ENCODE data around the gene OR8S1. TPM values are rescaled to one million over a fixed set of nuclear protein-coding genes. Genes with fewer than 3 reads are reported as not detected.
"Not testable (repeated sequence)": the region's sequence is repeated elsewhere in the genome, so short reads cannot be mapped to it uniquely, and the experiment has no call there.

Gene OR8S1
- polyA plus RNA-seq, 1 donor (not counting 4 experiments of a cell fraction or from before 2014, with no cell fraction given), result not detected

DNA sequence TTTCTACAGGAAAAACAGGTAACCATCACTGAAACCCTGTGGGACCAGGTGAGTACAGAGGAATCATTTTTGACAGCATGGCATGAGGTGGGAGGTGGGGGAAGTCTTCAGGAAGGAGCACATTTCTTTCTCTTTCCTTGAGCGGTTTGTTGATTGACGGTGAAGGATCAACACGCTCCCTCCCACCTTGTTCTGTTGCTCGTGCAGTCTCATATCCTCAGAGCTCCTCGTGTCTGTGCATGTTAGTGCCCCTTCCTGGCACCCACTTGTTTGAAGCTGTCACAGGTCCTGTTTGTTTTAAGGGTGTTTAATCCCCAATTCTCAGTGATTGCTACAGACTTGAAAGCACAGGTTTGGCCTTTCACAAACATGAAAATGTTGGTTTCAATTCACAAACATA is 38.8 kb upstream of the OR8S1 start:
- Histone ChIP-seq H3K9ac (ENCODE audit: control insufficient read depth, extremely low read depth, insufficient read depth, low read length) (peak overlapping the region; percentile 41), H3K4me2 (ENCODE audit: control insufficient read depth, extremely low read depth, insufficient read depth, low read depth, low read length) (peak overlapping the region; percentile 63), H3K4me3 (ENCODE audit: control insufficient read depth in 2 of 3, extremely low read depth in 1 of 3, insufficient read depth in 2 of 3, low read depth in 1 of 3, low read length in 3 of 3) (peak overlapping the region in 2 of 3 experiments; percentile 2 to 5), H4K20me1 (ENCODE audit: control insufficient read depth, extremely low read depth, insufficient read depth, low read length) (no peaks in the 10 kb centered on the region), H3K36me3 (ENCODE audit: control insufficient read depth in 2 of 2, extremely low read depth in 1 of 2, insufficient read depth in 2 of 2, low read length in 2 of 2) (no peaks in the 10 kb centered on the region), H3K27me3 (ENCODE audit: control insufficient read depth, extremely low read depth, insufficient read depth, low read length) (no peaks in the 10 kb centered on the region), H3K9me3 (ENCODE audit: control insufficient read depth, low read depth, low read length) (no peaks in the 10 kb centered on the region), H2AFZ (ENCODE audit: control insufficient read depth, low read length) (peak overlapping the region; percentile 11), H3K4me1 (ENCODE audit: control insufficient read depth, extremely low read depth, insufficient read depth, low read length) (peaks cover 35% of the 10 kb centered on the region), H3K27ac (ENCODE audit: control insufficient read depth, insufficient read depth, low read length) (peak overlapping the region; percentile 52), H3K9me1 (ENCODE audit: control insufficient read depth, extremely low read depth, insufficient read depth, low read length) (no peaks in the 10 kb centered on the region), H3K79me2 (ENCODE audit: control insufficient read depth, insufficient read depth, low read length) (no peaks in the 10 kb centered on the region)
- dilution Hi-C loops (cut with MboI; ENCODE audit: extremely low pct_ligation_motif_present, low sequenced_read_pairs), result no loop called here
- peak; percentile 93 for FAIRE-seq
- DNase-seq (ENCODE audit: low read depth, low spot score), result peak; percentile 5
- TF ChIP-seq EZH2 (IDR thresholded peaks at IDR 0.05; ENCODE audit: low read length), result no peak
- TF ChIP-seq, protein P1, sequence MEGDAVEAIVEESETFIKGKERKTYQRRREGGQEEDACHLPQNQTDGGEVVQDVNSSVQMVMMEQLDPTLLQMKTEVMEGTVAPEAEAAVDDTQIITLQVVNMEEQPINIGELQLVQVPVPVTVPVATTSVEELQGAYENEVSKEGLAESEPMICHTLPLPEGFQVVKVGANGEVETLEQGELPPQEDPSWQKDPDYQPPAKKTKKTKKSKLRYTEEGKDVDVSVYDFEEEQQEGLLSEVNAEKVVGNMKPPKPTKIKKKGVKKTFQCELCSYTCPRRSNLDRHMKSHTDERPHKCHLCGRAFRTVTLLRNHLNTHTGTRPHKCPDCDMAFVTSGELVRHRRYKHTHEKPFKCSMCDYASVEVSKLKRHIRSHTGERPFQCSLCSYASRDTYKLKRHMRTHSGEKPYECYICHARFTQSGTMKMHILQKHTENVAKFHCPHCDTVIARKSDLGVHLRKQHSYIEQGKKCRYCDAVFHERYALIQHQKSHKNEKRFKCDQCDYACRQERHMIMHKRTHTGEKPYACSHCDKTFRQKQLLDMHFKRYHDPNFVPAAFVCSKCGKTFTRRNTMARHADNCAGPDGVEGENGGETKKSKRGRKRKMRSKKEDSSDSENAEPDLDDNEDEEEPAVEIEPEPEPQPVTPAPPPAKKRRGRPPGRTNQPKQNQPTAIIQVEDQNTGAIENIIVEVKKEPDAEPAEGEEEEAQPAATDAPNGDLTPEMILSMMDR (optimal IDR thresholded peaks at IDR 0.05 in 1 of 3, IDR thresholded peaks at IDR 0.05 in 1 of 3, conservative IDR thresholded peaks at IDR 0.05 in 1 of 3; ENCODE audit: extremely low read depth in 1 of 3, insufficient read depth in 2 of 3, low read length in 3 of 3), result no peak

GRCh38 chr12:48489012-48489411 is 36.4 kb upstream of the OR8S1 start:
- dilution Hi-C loops (cut with MboI; ENCODE audit: extremely low pct_ligation_motif_present, low sequenced_read_pairs), result no loop called here
- peak overlapping the region; percentile 81 for H3K4me2 ChIP-seq (ENCODE audit: control insufficient read depth, extremely low read depth, insufficient read depth, low read depth, low read length)
- no peaks in the 10 kb centered on the region for H3K36me3 ChIP-seq (ENCODE audit: control insufficient read depth in 2 of 2, extremely low read depth in 1 of 2, insufficient read depth in 2 of 2, low read length in 2 of 2)
- no peaks in the 10 kb centered on the region for H3K9me3 ChIP-seq (ENCODE audit: control insufficient read depth, low read depth, low read length)
- H4K20me1 ChIP-seq (ENCODE audit: control insufficient read depth, extremely low read depth, insufficient read depth, low read length), result no peaks in the 10 kb centered on the region
- H3K27me3 ChIP-seq (ENCODE audit: control insufficient read depth, extremely low read depth, insufficient read depth, low read length), result no peaks in the 10 kb centered on the region
- no peaks in the 10 kb centered on the region for H3K79me2 ChIP-seq (ENCODE audit: control insufficient read depth, insufficient read depth, low read length)
- DNase-seq (ENCODE audit: low read depth, low spot score) (peak; percentile 83), FAIRE-seq (peak; percentile 86)
- H3K4me3 ChIP-seq (ENCODE audit: control insufficient read depth in 2 of 3, extremely low read depth in 1 of 3, insufficient read depth in 2 of 3, low read depth in 1 of 3, low read length in 3 of 3), result peak overlapping the region; percentile 5 to 54 (median 45)
- H3K4me1 ChIP-seq (ENCODE audit: control insufficient read depth, extremely low read depth, insufficient read depth, low read length), result peaks cover 35% of the 10 kb centered on the region
- H3K9me1 ChIP-seq (ENCODE audit: control insufficient read depth, extremely low read depth, insufficient read depth, low read length), result no peaks in the 10 kb centered on the region
- no peak for TF ChIP-seq EZH2 (IDR thresholded peaks at IDR 0.05; ENCODE audit: low read length)
- TF ChIP-seq, protein P1 (optimal IDR thresholded peaks at IDR 0.05 in 1 of 3, IDR thresholded peaks at IDR 0.05 in 1 of 3, conservative IDR thresholded peaks at IDR 0.05 in 1 of 3; ENCODE audit: extremely low read depth in 1 of 3, insufficient read depth in 2 of 3, low read length in 3 of 3), result no peak
- peak overlapping the region; percentile 85 for H2AFZ ChIP-seq (ENCODE audit: control insufficient read depth, low read length)
- peak overlapping the region; percentile 66 for H3K9ac ChIP-seq (ENCODE audit: control insufficient read depth, extremely low read depth, insufficient read depth, low read length)
- H3K27ac ChIP-seq (ENCODE audit: control insufficient read depth, insufficient read depth, low read length), result peak overlapping the region; percentile 90

DNA sequence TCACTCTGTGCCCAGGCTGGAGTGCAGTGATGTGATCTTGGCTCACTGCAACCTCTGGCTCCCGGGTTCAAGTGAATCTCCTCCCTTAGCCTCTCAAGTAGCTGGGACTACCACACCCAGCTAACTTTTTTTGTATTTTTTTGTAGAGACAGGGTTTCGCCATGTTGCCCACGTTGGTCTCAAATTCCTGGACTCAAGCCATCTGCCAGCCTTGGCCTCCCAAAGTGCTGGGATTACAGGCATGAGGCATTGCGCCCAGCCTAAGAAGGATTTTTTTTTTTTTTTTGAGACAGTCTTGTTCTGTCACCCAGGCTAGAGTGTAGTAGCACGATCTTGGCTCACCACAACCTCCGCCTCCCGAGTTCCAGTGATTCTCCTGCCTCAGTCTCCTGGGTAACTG is 36.0 kb upstream of the OR8S1 start:
- H3K36me3 ChIP-seq (ENCODE audit: control insufficient read depth in 2 of 2, extremely low read depth in 1 of 2, insufficient read depth in 2 of 2, low read length in 2 of 2); H3K79me2 ChIP-seq (ENCODE audit: control insufficient read depth, insufficient read depth, low read length); DNase-seq (ENCODE audit: low read depth, low spot score); FAIRE-seq; dilution Hi-C loops (cut with MboI; ENCODE audit: extremely low pct_ligation_motif_present, low sequenced_read_pairs); H3K27me3 ChIP-seq (ENCODE audit: control insufficient read depth, extremely low read depth, insufficient read depth, low read length); H3K9me1 ChIP-seq (ENCODE audit: control insufficient read depth, extremely low read depth, insufficient read depth, low read length); H3K9me3 ChIP-seq (ENCODE audit: control insufficient read depth, low read depth, low read length); H4K20me1 ChIP-seq (ENCODE audit: control insufficient read depth, extremely low read depth, insufficient read depth, low read length): not testable (repeated sequence)
- Histone ChIP-seq H3K9ac (ENCODE audit: control insufficient read depth, extremely low read depth, insufficient read depth, low read length) (peak overlapping the region; percentile 66), H2AFZ (ENCODE audit: control insufficient read depth, low read length) (peak overlapping the region; percentile 85), H3K4me2 (ENCODE audit: control insufficient read depth, extremely low read depth, insufficient read depth, low read depth, low read length) (peak overlapping the region; percentile 81), H3K4me3 (ENCODE audit: control insufficient read depth in 2 of 3, extremely low read depth in 1 of 3, insufficient read depth in 2 of 3, low read depth in 1 of 3, low read length in 3 of 3) (peak overlapping the region; percentile 5 to 54 (median 45)), H3K4me1 (ENCODE audit: control insufficient read depth, extremely low read depth, insufficient read depth, low read length) (peaks cover 35% of the 10 kb centered on the region), H3K27ac (ENCODE audit: control insufficient read depth, insufficient read depth, low read length) (peak overlapping the region; percentile 90)

GRCh38 chr12:48500281-48500680 is 25.2 kb upstream of the OR8S1 start:
- FAIRE-seq; H3K9ac ChIP-seq (ENCODE audit: control insufficient read depth, extremely low read depth, insufficient read depth, low read length); H3K27me3 ChIP-seq (ENCODE audit: control insufficient read depth, extremely low read depth, insufficient read depth, low read length); H3K27ac ChIP-seq (ENCODE audit: control insufficient read depth, insufficient read depth, low read length); H3K79me2 ChIP-seq (ENCODE audit: control insufficient read depth, insufficient read depth, low read length); H3K4me2 ChIP-seq (ENCODE audit: control insufficient read depth, extremely low read depth, insufficient read depth, low read depth, low read length); DNase-seq (ENCODE audit: low read depth, low spot score); H3K4me1 ChIP-seq (ENCODE audit: control insufficient read depth, extremely low read depth, insufficient read depth, low read length); H3K4me3 ChIP-seq (ENCODE audit: control insufficient read depth in 2 of 3, extremely low read depth in 1 of 3, insufficient read depth in 2 of 3, low read depth in 1 of 3, low read length in 3 of 3); H3K9me3 ChIP-seq (ENCODE audit: control insufficient read depth, low read depth, low read length); H3K9me1 ChIP-seq (ENCODE audit: control insufficient read depth, extremely low read depth, insufficient read depth, low read length); H4K20me1 ChIP-seq (ENCODE audit: control insufficient read depth, extremely low read depth, insufficient read depth, low read length); H2AFZ ChIP-seq (ENCODE audit: control insufficient read depth, low read length); H3K36me3 ChIP-seq (ENCODE audit: control insufficient read depth in 2 of 2, extremely low read depth in 1 of 2, insufficient read depth in 2 of 2, low read length in 2 of 2); dilution Hi-C loops (cut with MboI; ENCODE audit: extremely low pct_ligation_motif_present, low sequenced_read_pairs): not testable (repeated sequence)
